GM21619 (cell line): ENCODE data around the gene NEGR1.

Experiments used
- ATAC-seq: cut with Tn5 transposase; IDR thresholded peaks from one replicate; pipeline ENCODE4 v1.9.1; 2021; ENCODE audit not compliant: unreplicated experiment

NEGR1 gene

GRCh38 chr1:71510725-71511124, 771.6 kb downstream of the NEGR1 start:
- ATAC-seq: no peak

DNA sequence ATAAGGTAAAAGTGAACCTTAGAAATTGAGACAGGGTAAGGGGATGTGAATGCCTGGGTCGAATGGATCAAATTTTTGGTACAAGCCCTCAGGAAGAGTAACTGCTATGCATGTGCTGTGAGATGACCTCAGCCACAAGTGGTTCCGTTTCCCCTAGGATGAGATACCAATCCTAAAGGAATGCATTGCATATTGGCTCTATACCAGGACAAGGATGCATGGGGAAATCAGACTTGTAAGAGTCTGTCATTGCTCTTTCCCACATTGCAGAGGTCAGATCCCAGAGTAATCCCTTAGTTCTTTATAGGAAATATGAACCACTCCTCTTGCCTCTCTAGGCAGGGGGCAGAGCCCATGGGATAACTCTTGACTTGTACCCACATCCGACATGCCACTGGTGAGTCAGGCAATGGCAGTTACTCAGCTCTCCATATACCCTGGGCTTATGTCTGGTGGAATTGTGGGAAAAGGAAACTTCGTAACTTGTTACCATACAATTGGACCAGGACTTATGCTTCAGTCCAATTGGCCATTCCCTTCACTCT, 773.2 kb downstream of the NEGR1 start:
- no peak for ATAC-seq

DNA sequence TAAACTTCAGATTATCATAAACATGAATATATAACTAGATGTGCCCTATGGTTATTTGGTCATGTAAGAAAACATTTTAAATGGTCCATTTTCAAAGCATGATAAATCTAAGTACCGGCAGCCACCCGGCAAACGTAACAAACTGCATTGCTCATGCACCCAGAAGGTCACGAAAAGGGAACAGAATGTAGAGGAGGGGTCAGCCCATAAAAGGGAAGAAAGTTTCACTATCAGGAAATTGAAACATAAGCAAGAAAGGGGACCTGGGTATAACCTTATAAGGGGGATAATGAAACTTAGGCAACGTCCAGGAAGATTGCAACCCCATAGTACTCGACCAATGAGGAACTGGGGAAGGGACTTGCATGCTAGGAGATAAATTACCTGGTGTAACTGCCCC, 780.3 kb downstream of the NEGR1 start:
- no peak for ATAC-seq

GRCh38 chr1:71498542-71498941, 783.8 kb downstream of the NEGR1 start:
- no peak for ATAC-seq

DNA sequence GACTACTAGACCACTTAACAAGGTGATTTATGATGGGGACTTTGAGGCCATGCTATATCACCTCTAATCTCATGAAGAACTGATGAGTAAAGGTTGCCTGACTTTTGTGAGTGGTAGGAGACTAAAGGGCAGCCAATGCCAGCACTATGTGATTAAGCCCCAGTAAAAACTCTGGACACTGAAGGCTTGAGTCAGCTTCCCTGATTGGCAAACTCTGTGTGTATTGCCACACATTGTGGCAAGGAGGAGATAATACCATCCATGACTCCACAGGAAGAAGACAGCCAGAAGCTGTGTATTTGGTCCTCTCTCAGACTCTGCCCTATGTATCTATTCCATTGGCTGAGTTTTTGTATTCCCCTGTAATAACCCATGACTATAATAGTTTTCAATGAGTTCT, 788.2 kb downstream of the NEGR1 start:
- no peak for ATAC-seq

- no peak for ATAC-seq
These were observed 789.9 kb downstream of the NEGR1 start for GRCh38 chr1:71492298-71493041.

DNA sequence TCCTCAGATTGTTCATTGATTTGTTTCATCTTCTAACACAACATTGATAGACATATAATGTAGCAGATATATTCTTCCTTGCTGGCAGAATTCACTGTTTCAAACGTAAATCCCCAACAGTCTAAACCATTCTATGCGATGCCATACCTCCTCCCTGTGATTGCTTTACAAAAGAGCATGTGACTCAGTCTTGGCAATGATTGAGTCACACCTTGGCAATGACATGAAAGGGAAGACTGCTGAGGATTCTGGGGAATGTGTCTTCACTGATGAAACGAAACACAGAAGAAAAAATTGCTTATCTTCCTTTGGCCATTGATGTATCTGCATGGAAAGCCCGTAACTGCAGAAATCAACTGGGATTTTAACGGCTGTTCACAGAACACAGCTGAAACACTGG, 791.9 kb downstream of the NEGR1 start:
- no peak for ATAC-seq

DNA sequence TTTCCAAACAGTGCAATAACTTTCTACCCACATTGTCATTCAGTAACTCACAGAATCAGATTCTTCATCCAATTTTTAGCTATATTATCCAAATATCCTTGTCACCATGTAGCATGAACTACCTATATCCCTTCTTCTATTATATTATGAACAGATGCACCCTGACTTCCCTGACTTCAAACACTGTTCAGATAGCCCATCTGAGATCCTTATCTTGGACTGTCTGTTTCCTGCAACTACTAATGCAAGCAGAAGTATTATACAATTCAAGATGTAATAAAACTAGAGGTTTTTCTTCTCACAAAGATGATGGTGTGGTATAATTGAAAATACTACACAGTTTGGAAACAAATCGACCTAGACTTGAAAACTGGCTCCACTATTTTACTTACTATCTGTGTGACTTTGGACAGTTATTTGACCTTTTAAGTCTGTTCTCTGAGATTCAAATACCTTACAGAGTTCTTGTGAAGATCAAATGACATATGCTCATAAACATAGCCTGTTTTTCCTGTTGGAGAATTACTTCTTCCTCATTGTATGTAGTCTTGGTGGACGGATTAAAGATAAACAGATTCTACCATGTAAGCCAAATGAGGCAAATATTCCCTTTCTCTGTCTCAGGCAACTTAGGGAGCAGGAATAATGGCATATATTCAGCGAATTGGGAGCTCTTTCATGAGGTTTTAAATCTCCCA, 793.6 kb downstream of the NEGR1 start:
- no peak for ATAC-seq

GRCh38 chr1:71473331-71473730, 809.0 kb downstream of the NEGR1 start:
- no peak for ATAC-seq

DNA sequence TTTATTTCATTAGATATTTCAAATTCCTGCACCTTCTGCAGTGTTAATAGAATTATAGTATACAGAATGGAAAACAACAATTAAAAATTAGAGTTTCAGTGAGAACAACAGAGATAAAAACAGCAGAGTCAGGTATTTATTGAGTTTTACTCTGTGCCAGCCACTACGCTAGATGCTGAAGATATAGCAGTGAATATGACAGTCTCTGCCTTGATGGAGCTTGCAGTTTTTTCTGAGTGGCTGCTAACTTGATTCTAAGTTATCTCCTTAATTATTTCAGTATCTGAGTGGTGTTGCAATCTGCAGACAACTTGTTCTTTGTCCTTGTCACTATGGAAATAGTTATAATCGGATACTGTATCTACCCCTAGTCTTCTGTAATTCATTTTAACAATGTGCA, 817.2 kb downstream of the NEGR1 start:
- ATAC-seq: no peak

- no peak for ATAC-seq
These were observed 818.3 kb downstream of the NEGR1 start for GRCh38 chr1:71464016-71464415.

GRCh38 chr1:71463144-71463543, 819.2 kb downstream of the NEGR1 start:
- ATAC-seq: no peak

- no peak for ATAC-seq
These were observed 820.1 kb downstream of the NEGR1 start for GRCh38 chr1:71462247-71462646.

- no peak for ATAC-seq
These were observed 820.9 kb downstream of the NEGR1 start for GRCh38 chr1:71461416-71461815.

DNA sequence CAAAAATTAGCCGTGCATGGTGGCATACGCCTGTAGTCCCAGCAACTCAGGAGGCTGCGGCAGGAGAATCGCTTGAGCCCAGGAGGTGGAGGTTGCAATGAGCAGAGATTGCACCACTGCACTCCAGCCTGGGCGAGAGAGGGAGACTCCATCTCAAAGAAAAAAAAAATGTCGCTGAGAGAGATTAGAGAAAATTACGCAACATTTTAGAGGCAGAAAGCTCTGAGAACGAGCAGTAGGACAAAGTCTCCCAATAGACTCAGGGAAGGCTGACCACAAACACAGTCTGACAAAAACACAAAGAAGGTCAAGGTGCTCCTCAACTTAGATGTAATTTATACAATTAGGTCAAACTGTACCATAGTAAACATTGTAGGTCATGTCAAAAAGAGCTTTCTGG, 833.9 kb downstream of the NEGR1 start:
- no peak for ATAC-seq

GRCh38 chr1:71438626-71439025, 843.7 kb downstream of the NEGR1 start:
- ATAC-seq: no peak

DNA sequence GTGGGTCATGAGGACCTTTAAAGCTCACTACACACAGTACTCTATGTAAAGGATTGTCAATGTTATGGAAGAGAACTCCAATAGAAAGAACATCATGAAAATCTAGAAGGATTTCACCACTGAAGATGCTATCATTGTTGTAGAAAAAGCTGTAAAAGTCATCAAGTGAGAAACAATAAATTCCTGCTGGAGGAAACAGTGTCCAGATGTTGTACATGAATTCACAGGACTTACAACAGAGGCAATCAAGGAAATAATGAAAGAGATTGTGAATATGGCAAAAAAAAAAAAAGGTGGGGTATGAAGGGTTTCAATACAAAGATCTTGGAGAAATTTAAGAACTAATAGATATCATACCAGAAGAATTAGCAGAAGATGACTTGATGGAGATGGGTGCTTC, 846.4 kb downstream of the NEGR1 start:
- no peak for ATAC-seq

DNA sequence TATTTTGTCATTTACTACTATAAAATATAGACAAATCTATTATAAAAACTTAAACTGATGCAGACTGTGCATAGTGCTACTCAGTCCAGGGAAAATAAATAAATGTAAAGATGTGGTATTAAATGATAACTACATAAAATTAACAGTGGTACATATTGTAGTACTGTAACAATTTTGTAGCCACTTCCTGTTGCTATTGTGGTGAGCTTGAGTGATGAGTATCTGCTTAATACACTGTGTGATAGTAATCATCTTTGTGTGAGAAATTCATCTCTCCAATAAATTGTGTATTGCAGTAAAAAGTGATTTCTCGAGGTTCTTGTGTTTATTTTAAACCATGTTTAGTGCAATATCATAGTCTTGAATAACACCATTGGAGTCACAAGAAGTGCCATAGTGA, 848.1 kb downstream of the NEGR1 start:
- no peak for ATAC-seq

GRCh38 chr1:71428029-71428428, 854.3 kb downstream of the NEGR1 start:
- ATAC-seq: no peak

DNA sequence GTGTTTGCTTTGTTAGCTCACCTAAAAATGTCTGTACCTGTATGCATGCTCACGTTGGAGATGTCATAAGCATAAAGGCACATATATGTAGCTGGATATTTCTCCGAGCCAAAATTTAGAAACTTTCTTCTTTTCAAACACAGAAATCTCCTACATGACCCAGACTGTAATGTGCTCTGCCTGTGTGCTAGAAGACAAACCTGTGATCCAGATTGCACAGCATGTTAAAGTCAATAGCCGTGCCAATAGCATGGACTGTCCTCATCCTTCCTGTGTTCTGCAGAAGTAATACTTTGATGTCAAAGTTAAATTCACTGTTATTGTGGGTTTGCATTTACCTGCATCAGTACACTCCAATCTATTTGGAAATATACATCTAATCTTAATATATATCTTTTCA, 855.3 kb downstream of the NEGR1 start:
- no peak for ATAC-seq

- ATAC-seq: no peak
These were observed 857.8 kb downstream of the NEGR1 start for GRCh38 chr1:71424536-71424935.

- no peak for ATAC-seq
These were observed 860.1 kb downstream of the NEGR1 start for GRCh38 chr1:71422221-71422620.
